ACHN (cell line): Measurements from ENCODE around the gene CELF1.
"Not testable (repeated sequence)": the region's sequence is repeated elsewhere in the genome, so short reads cannot be mapped to it uniquely, and the experiment has no call there.

Experiments
- DNase-seq: peaks from one replicate; pipeline ENCODE4 v3.0.0-alpha.2; 2015
- in situ Hi-C: cut with HindIII; loops from 2 replicates; pipeline ENCODE4 v1.10.0; 2017; ENCODE audit warnings: low sequenced_read_pairs, low pct_ligation_motif_present, low pct_unique_long_range_greater_than_20kb

Gene CELF1

DNA sequence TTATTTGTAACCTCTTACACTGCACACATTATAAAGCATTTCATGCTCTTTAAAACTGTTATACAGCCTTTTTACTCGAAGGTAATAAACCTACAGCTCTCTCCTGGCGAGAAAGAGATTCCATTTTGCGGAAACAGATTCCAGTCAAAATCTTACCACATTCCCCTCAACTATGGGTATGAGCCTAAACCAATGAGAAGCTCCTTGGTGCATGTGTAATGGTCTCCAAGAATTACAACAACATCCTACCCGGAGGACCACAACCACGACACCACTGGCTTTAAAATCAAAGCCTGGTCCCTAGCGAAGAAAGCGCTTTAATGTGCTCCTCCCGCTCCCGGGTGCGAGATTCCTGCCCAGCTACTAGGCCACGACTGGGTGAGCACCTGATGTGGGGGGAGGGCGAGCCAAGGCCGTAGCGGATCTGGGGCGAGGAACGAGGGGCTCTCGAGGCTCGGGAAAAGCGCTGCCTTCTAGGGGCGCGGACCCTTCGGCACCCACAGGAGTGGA, 821 bp downstream of the CELF1 start:
- peak; percentile 52 for DNase-seq
- in situ Hi-C loops, result no loop called here

- peak; percentile 50 for DNase-seq
- in situ Hi-C loops, result no loop called here
Measured at GRCh38 chr11:47551086-47551485, 1.8 kb downstream of the CELF1 start.

- in situ Hi-C loops, result no loop called here
- no peak for DNase-seq
Measured at GRCh38 chr11:47550288-47551047, 2.5 kb downstream of the CELF1 start.

DNA sequence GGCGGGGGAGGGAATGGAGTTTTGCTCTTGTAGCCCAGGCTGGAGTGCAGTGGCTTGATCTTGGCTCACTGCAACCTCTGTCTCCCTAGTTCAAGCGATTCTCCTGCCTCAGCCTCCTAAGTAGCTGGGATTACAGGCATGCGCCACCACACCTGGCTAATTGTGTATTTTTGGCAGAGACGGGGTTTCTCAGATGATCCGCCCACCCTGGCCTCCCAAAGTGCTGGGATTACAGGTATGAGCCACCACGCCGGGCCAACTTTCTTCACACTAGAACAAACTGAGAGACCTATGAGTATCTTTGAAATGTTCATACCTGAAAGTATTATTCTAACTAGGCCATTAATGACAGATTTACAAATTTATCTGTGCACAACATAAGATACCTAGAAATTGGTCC, 6.7 kb downstream of the CELF1 start:
- DNase-seq, in situ Hi-C loops: not testable (repeated sequence)

DNA sequence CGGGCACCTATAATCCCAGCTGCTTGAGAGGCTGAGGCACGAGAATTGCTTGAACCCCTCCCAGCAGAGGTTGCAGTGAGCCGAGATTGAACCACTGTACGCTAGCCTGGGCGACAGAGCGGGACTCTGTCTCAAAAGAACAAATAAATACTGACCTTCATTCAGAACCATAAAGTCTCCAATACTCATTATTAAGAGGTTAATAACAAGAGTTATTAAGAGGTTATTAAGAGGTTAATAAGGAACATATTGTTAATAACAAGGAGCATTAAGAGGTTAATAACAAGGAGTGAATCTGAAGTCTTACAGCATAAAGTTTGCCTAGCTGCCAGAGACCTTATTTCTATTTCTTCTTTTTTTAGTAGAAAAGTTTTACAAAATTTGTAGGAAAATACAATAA, 7.6 kb downstream of the CELF1 start:
- in situ Hi-C loops, result no loop called here
- no peak for DNase-seq

DNA sequence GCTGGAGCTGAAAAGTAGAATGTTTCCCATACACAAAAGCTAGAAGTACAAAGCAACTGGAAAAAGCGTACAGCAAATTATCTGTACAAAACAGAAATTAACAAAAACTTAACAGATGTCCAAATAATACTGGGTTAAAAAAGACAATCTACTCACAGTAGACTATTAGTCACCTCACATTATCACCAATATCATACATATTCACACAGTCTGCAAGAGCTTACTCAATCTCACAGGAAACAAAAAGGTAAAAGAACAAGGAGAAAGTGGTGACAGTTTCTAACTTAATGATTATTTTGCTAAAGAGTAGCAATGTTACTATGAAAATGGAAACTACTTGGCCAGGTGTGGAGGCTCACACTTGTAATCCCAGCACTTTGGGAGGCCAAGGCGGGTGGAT, 11.9 kb downstream of the CELF1 start:
- no peak for DNase-seq
- in situ Hi-C loops, result no loop called here

DNA sequence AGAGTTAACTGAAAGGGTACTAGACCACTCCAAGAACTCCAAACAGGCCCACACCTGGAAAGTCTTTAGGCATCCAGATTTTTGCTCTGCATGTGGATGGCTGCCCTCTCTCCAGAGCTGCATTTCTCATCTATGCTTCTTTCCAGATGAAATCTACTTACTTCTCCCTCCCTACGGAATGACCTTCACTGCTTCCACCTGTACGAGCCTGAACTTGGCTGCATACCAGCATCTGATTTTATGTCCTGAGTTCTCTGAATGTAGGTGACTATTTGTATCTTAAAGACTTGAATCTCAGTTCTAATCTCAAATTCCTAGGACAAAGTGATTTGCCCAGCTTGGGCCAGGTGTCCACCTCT, 13.3 kb downstream of the CELF1 start:
- DNase-seq, result no peak
- in situ Hi-C loops, result no loop called here

DNA sequence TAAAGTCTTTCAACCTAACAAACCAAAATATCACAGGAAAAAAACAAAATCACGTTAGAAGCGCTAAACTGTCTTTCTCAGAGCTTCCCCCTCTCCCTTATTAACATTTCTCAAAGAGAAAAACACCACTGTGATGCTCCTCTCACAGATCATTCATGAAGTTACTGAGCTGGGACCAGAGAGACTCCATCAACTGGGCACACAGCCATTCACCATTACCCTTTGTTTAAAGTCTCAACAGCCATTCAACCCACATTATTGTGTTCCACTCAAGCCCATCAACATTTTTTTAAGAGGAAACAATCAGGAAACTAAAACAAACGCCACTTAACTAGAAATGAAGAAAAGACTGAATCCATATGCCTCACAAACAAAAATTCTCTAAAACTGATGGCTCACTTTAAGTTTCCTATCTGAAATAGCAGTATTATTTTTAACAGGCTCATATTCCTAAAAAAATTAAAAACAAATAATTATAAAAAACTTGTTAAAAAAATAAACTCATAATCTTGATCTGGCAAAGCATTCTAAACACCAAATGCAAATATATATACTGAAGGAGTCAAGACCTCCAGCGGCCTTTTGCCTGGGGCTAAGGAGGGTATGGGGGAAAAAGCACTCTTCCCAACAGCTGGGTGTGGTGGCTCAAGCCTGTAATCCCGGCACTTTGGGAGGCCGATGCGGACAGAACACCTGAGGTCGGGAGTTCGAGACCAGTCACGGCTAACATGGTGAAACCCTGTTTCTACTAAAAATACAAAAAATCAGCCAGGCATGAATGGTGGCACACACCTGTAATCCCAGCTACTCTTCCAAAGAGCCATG, 14.0 kb downstream of the CELF1 start:
- no peak for DNase-seq
- in situ Hi-C loops, result no loop called here

DNA sequence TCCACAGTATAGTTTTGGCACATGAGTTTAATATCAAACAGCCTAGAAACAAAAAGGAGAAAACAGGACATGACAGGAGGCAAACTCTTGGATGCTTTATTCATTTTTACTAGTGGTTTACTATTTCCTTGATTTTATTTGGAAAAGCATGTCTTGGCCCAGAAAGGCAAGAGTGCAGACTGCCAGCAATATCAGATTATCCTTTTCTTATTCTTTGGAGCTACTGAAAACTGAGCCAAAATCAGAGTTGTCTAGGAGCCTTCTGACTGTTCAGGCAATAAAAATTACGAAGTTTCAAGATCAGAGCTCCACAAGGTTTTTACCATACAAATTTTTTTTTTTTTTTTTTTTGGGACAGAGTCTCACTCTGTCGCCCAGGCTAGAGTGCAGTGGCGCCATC, 16.0 kb downstream of the CELF1 start:
- no peak for DNase-seq
- in situ Hi-C loops, result no loop called here

DNA sequence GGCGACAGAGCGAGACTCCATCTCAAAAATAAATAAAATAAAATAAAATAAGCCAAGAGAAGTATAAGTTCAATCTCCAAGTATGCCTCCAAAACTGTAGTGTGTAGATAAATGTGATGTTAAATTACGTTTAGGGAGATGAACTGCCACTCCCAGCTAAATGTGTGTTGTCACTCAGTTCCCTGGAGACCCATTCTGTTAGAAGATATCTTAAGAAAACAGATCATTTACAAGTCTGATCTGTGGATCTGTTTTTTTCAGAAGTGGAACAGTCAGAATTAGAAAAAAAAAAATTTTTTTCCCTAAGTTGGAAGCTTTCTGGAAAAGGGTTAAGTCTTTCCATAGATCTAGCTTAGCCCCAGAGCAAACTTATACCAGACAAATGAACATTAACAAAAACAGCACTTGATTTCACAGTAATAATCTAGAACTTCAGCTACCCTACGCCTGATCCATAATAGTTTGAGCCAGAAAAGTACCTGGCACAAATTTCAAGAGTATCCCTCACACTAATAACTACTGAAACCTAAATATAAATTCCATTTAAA, 18.2 kb downstream of the CELF1 start:
- in situ Hi-C loops, result no loop called here
- DNase-seq, result no peak

GRCh38 chr11:47533690-47534151, 19.2 kb downstream of the CELF1 start:
- no peak for DNase-seq
- in situ Hi-C loops, result no loop called here

- in situ Hi-C loops, result no loop called here
Measured at GRCh38 chr11:47532597-47533213, 20.2 kb downstream of the CELF1 start.

GRCh38 chr11:47531666-47532065, 21.3 kb downstream of the CELF1 start:
- no peak for DNase-seq
- in situ Hi-C loops, result no loop called here

More at GRCh38 chr11:47532597-47533213, 20.2 kb downstream of the CELF1 start:
- DNase-seq, result no peak

- in situ Hi-C loops, result not testable (repeated sequence)
Measured at GRCh38 chr11:47530721-47531120, 22.2 kb downstream of the CELF1 start.

GRCh38 chr11:47529951-47530350, 23.0 kb downstream of the CELF1 start:
- in situ Hi-C loops, result no loop called here
- DNase-seq, result no peak

More at GRCh38 chr11:47530721-47531120, 22.2 kb downstream of the CELF1 start:
- DNase-seq, result not testable (repeated sequence)

GRCh38 chr11:47527186-47527585, 25.7 kb downstream of the CELF1 start:
- DNase-seq, result no peak
- in situ Hi-C loops, result no loop called here

GRCh38 chr11:47526032-47526431, 26.9 kb downstream of the CELF1 start:
- in situ Hi-C loops, DNase-seq: not testable (repeated sequence)

DNA sequence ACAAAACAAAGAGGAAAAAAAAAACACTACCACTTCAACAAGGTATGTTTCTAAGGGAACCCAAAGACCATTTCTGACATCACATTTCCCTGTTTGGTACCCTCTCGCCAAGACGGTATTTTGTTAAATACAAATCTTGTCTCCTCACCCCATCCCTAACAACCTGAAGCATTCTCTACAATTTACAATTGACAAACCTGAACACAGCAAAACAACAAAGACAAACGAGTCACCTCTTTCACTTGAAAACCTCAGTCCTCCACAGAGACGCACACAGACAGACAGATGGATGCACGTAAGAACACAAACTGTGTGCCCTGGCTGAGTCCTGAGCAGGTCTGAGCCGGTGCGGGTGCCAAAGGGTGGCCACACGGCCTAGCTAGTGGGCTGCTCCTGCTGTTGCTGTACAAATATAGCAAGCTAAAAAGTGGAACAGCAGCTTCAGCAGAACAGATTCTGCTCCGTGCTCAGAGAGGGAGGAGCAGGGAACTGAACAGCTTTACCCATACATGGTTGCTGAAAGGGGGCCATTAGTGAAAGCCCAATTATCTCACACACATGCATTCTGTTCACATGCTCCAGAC, 28.5 kb downstream of the CELF1 start:
- no peak for DNase-seq
- in situ Hi-C loops, result no loop called here
